NCI-H226 (cell line): Measurements from ENCODE around the gene PUSL1.

Experiments
- DNase-seq: peaks from one replicate; pipeline ENCODE4 v3.0.0-alpha.2; 2015

PUSL1 gene

GRCh38 chr1:1307923-1308755 is at the start of gene PUSL1, which contains the start of gene ACAP3:
Gene PUSL1, plus strand, starts transcription at chr1:1308597. Its CDS starts 47 bp downstream, at chr1:1308644.
Gene ACAP3, minus strand, starts transcription at chr1:1307930. Its CDS starts 115 bp downstream, at chr1:1307815.
- DNase-seq = peak; percentile 94

GRCh38 chr1:1259119-1259488 is 49.3 kb upstream of the PUSL1 start:
- DNase-seq = no peak

- DNase-seq = no peak
These were observed 48.9 kb upstream of the PUSL1 start for GRCh38 chr1:1259540-1259939.

- DNase-seq = no peak
These were observed 48.3 kb upstream of the PUSL1 start for GRCh38 chr1:1259951-1260600.

- DNase-seq = no peak
These were observed 47.4 kb upstream of the PUSL1 start for GRCh38 chr1:1260843-1261560.

- DNase-seq = no peak
These were observed 46.3 kb upstream of the PUSL1 start for GRCh38 chr1:1262071-1262470.

- no peak for DNase-seq
These were observed 45.6 kb upstream of the PUSL1 start for GRCh38 chr1:1262758-1263157.

GRCh38 chr1:1264026-1264425 is 44.4 kb upstream of the PUSL1 start:
- no peak for DNase-seq

- peak; percentile 78 for DNase-seq
These were observed 43.5 kb upstream of the PUSL1 start for GRCh38 chr1:1264868-1265272.

- no peak for DNase-seq
These were observed 40.7 kb upstream of the PUSL1 start for GRCh38 chr1:1267488-1268283.

- DNase-seq = no peak
These were observed 40.1 kb upstream of the PUSL1 start for GRCh38 chr1:1268284-1268682.

GRCh38 chr1:1270813-1271212 is 37.6 kb upstream of the PUSL1 start:
- DNase-seq = no peak

- DNase-seq = no peak
These were observed 35.8 kb upstream of the PUSL1 start for GRCh38 chr1:1272341-1273208.

GRCh38 chr1:1273209-1273511 is 35.2 kb upstream of the PUSL1 start:
- DNase-seq = no peak

GRCh38 chr1:1273512-1274298 is 34.7 kb upstream of the PUSL1 start, which contains the start of gene UBE2J2:
Gene UBE2J2, minus strand, starts transcription at chr1:1273854. Its CDS starts 5,862 bp downstream, at chr1:1267992.
- peak; percentile 76 for DNase-seq

GRCh38 chr1:1274299-1274930 is 34.0 kb upstream of the PUSL1 start:
- no peak for DNase-seq

- DNase-seq = no peak
These were observed 33.4 kb upstream of the PUSL1 start for GRCh38 chr1:1274931-1275431.

- no peak for DNase-seq
These were observed 32.6 kb upstream of the PUSL1 start for GRCh38 chr1:1275836-1276235.

- no peak for DNase-seq
These were observed 29.8 kb upstream of the PUSL1 start for GRCh38 chr1:1278620-1279019.

GRCh38 chr1:1279028-1279427 is 29.4 kb upstream of the PUSL1 start:
- no peak for DNase-seq
